Ovary (tissue), 9 donors: Measurements from ENCODE around the gene PSD. TPM values are rescaled to one million over a fixed set of nuclear protein-coding genes. Genes with fewer than 3 reads are reported as not detected.
A peak's percentile ranks its signal among the peaks of the same experiment; 100 is the strongest.

Source experiments
- DNase-seq, 5 donors: peaks; one replicate each; pipeline ENCODE4 v3.0.0-alpha.2; 2019 to 2020
- H3K27ac ChIP-seq, 2 donors: fragments of 200-600 bp; one replicate each; pipeline versions ENCODE4 v1.5.1 to v1.8.0; 2019 to 2022
- H3K27me3 ChIP-seq: fragments of 200-600 bp; one replicate; pipeline ENCODE4 v1.8.0; 2022
- H3K36me3 ChIP-seq: fragments of 200-600 bp; sonication (generic); one replicate; pipeline ENCODE4 v1.5.1; 2019
- H3K4me1 ChIP-seq: one replicate; pipeline ENCODE4 v1.8.1; 2013; ENCODE audit warnings: mild to moderate bottlenecking, moderate library complexity; ENCODE audit not compliant: insufficient read depth
- H3K4me3 ChIP-seq: fragments of 200-600 bp; sonication (generic); one replicate; pipeline ENCODE4 v1.5.1; 2017
- H3K9me3 ChIP-seq, 2 donors: fragments of 200-600 bp in 1 of 2; sonication (generic) in 1 of 2; one replicate each; pipeline versions ENCODE4 v1.5.1 to v1.8.1; 2013 to 2019; ENCODE audit warnings: mild to moderate bottlenecking in 1 of 2, moderate library complexity in 1 of 2
- EP300 ChIP-seq: sonication (generic); formaldehyde crosslinking; IDR thresholded peaks from one replicate; pipeline ENCODE4 v1.6.1; 2017; ENCODE audit warnings: antibody characterized with exemption
- POLR2A ChIP-seq: fragments of 450-650 bp; IDR thresholded peaks from one replicate; pipeline ENCODE4 v1.6.1; 2017; ENCODE audit warnings: antibody characterized with exemption, mild to moderate bottlenecking, moderate library complexity
- WGBS, 3 donors: extraction: QIAGEN DNeasy Blood & Tissue Kit in 1 of 3; methylation state at CpG; one replicate each; pipeline versions ENCODE4 v1.1.5 to v1.1.7; 2013 to 2017; 5-methylcytosine and 5-hydroxymethylcytosine counted together
- intact Hi-C, 4 donors: fragments of 100-400 bp; cut with DNase I; formaldehyde crosslinking; loops; one replicate each; pipeline versions ENCODE4 v1.11.0 to v1.15.1; 2022 to 2023
- polyA plus RNA-seq, 2 donors: library from polyadenylated mRNA; stranded (reverse); fragments of 200-250 nt in 1 of 2; fragments of 350-450 nt in 1 of 2; fragmentation: Illumina TruSeq in 1 of 2; extraction: RNeasy Lipid Tissue Mini Kit (QIAGEN cat#74804) in 1 of 2; gene quantifications; one replicate each; pipeline ENCODE4 v1.2.3, GENCODE V29; 2013 to 2014
- total RNA-seq, 7 donors: library from RNA; depleted of rRNA in 2 of 7; stranded (reverse); fragments of >200 nt in 2 of 7; fragmentation: NEBNext Ultra II Directional in 3 of 7; extraction: Animal tissue kit (Norgen Biotek cat#: 25700) in 3 of 7; gene quantifications; one replicate each; pipeline versions ENCODE4 v1.1.0 to v1.2.4, GENCODE V29; 2016 to 2023
- TF ChIP-seq, protein P1 (sequence below), 3 donors: fragments of 450-650 bp in 2 of 3; fragments of 200-600 bp in 1 of 3; IDR thresholded peaks; one replicate each; pipeline versions ENCODE4 v1.5.1 to v1.8.0; 2016 to 2022; ENCODE audit warnings: antibody characterized with exemption in 3 of 3, mild to moderate bottlenecking in 1 of 3
- donor health status: DM: no; HTN: no; CAD: no; lungs with moderate emphysema.
- donor health status: DM: no; HTN: no; CAD: no.
- donor health status: Bipolar disorder and iron deficiency.
- donor health status: DM: yes; HTN: yes; CAD: no.
- donor health status: DM: no; HTN: no; CAD: no.
- donor health status: DM: yes; HTN: yes; CAD: no.

Gene PSD
- total and polyA plus RNA-seq, 9 donors, result 4.4 to 34.7 (median 23.2) TPM

DNA sequence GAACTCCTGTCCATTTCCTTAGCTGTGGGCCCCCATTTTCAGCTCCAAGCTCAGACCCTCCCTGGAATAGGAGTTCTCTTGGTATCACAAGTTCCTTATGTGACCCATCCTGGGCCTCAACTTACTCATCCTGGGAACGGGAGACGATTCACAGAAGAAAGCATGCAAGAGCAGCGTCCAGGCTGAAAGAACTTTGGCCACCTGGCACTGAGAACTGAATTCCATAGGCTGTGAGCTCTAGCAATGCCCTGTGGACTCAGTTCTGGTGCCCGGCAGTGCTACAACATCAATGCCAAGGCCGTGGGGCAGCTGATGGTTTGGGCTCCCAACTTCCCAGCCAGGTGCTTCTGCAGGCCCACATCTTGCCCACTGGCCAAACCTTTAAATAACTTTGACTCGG, 17.7 kb upstream of the PSD start:
- DNase-seq, result no peak
- no peak overlapping the region for H3K27ac ChIP-seq
- H3K36me3 ChIP-seq, result no peaks in the 10 kb centered on the region
- WGBS, 3 donors, result 32 to 36% (median 36%) methylated on average over 6 of the region's 6 CpGs
- H3K9me3 ChIP-seq, result no peaks in the 10 kb centered on the region
- H3K27me3 ChIP-seq, result no peaks in the 10 kb centered on the region
- intact Hi-C loops, result no loop called here
- TF ChIP-seq POLR2A (no peak), EP300 (no peak)
- TF ChIP-seq, protein P1, sequence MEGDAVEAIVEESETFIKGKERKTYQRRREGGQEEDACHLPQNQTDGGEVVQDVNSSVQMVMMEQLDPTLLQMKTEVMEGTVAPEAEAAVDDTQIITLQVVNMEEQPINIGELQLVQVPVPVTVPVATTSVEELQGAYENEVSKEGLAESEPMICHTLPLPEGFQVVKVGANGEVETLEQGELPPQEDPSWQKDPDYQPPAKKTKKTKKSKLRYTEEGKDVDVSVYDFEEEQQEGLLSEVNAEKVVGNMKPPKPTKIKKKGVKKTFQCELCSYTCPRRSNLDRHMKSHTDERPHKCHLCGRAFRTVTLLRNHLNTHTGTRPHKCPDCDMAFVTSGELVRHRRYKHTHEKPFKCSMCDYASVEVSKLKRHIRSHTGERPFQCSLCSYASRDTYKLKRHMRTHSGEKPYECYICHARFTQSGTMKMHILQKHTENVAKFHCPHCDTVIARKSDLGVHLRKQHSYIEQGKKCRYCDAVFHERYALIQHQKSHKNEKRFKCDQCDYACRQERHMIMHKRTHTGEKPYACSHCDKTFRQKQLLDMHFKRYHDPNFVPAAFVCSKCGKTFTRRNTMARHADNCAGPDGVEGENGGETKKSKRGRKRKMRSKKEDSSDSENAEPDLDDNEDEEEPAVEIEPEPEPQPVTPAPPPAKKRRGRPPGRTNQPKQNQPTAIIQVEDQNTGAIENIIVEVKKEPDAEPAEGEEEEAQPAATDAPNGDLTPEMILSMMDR (IDR thresholded peaks at IDR 0.05), result no peak
- peaks cover 10% of the 10 kb centered on the region for H3K4me1 ChIP-seq
- peak overlapping the region; percentile 29 for H3K4me3 ChIP-seq

DNA sequence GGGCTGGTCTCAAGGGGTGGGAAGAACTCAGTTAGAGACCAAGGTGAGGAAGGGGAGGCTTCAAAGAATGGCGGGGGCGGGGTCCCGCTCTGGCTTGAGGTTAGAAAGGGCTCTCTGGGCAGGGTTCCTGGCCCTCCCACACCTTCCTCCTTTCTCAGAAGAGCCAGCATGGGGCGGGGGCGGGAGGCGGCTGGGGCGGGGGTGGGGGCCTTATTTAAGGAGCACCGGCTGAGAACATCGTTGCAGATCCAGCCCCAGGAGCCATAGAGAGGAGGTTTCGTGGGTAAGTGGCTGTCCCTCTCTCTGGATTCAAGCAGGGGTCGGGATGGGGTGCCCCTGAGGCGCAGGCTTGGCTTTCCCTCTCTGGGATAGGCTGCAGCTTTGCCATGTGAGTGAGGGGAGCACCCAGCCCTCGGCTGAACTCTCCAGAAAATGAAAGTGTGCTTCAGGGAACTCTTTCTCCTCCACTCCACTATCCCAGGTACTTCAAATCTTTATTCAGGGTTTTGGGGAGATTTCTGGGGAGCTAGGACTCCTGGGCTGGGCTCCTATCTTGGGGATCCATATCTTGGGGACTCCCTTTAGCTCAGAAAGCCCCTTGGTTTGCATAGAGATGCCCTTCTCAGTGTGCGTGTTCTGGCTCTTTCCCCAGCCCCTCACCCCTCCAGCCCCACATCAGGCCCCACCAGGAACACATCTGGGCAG, 17.1 kb upstream of the PSD start:
- no peaks in the 10 kb centered on the region for H3K27me3 ChIP-seq
- TF ChIP-seq, protein P1 (IDR thresholded peaks at IDR 0.05), result no peak
- no peak for TF ChIP-seq EP300
- no peak for TF ChIP-seq POLR2A
- H3K36me3 ChIP-seq, result no peaks in the 10 kb centered on the region
- H3K27ac ChIP-seq, result peak overlapping the region in 1 of 2 donors; percentile 64
- intact Hi-C loops, result no loop called here
- DNase-seq, result peak in 4 of 5 donors; percentile 42 to 65 (median 56)
- no peaks in the 10 kb centered on the region for H3K9me3 ChIP-seq
- WGBS, 3 donors, result 2 to 5% (median 2%) methylated on average over 11 to 14 of the region's 14 CpGs
- peaks cover 10% of the 10 kb centered on the region for H3K4me1 ChIP-seq
- H3K4me3 ChIP-seq, result peak overlapping the region; percentile 29

DNA sequence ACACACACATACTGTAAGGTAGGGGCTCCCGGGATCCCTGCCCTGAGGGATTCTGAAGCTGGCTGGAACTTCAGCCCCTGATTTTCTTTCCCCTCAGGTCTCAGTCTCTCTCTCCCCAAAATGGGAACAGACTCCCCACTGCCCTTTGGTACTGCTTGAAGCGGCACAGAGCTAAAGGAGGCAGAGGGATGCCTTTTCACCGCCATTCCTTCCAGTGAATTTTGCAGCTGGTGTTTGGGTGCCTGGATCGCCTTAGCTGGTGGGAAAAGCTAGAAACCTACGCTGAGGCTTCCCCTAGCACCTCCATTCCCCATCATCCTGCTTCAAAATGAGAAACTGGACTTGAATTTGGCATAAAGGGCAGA, 16.5 kb upstream of the PSD start:
- H3K4me1 ChIP-seq, result peaks cover 10% of the 10 kb centered on the region
- H3K27ac ChIP-seq, result peak overlapping the region in 1 of 2 donors; percentile 64
- H3K9me3 ChIP-seq, result no peaks in the 10 kb centered on the region
- intact Hi-C loops, result no loop called here
- TF ChIP-seq POLR2A (no peak), EP300 (no peak)
- TF ChIP-seq, protein P1 (IDR thresholded peaks at IDR 0.05), result no peak
- H3K27me3 ChIP-seq, result no peaks in the 10 kb centered on the region
- peak overlapping the region; percentile 29 for H3K4me3 ChIP-seq
- 14 to 21% (median 17%) methylated on average over 5 of the region's 5 CpGs for WGBS, 3 donors
- DNase-seq, result no peak
- no peaks in the 10 kb centered on the region for H3K36me3 ChIP-seq

DNA sequence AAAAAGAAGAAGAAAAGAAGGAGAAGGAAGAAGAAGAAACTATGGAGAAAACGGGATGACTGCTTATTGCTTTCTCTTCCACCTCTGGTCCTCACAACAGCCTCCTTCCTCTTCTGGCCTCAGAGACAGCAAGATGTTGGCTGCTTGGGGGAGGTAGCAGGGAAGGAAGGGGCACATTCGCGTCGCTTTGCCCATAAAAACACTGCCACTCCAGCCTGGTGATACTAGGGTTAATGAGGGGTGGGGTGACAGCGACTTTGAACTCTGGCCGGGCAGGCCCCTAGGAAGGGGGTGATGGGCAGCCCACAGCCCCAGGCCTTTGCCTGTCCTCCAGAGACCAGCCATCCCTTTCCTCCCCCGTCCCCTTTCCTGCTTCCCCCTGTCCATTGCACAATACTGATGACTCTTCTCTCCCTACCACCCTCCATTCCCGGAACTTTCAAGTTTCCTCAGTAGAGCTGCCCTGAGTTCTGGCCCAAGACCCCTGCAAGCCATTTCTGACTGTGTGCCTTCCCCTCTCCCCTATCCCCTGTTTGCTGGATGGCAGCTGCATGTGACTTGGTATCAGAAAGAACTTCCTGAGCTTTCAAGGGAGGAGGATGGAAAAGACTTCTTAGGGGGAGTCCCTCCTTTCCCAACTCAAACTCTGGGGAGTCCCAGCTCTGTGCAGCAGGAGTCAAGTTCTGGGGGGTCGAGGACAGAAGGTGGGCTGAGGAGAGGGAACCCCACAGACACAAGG, 16.0 kb upstream of the PSD start:
- H3K4me3 ChIP-seq, result no peak overlapping the region
- peak overlapping the region in 1 of 2 donors; percentile 64 for H3K27ac ChIP-seq
- 29 to 35% (median 34%) methylated on average over 9 of the region's 9 CpGs for WGBS, 3 donors

More for the DNA sequence above, 16.0 kb upstream of the PSD start:
- intact Hi-C loops, result no loop called here
- peak in 1 of 5 donors; percentile 56 for DNase-seq
- no peaks in the 10 kb centered on the region for H3K36me3 ChIP-seq
- TF ChIP-seq EP300 (no peak), POLR2A (no peak)
- TF ChIP-seq, protein P1 (IDR thresholded peaks at IDR 0.05), result no peak
- no peaks in the 10 kb centered on the region for H3K9me3 ChIP-seq
- H3K4me1 ChIP-seq, result peaks cover 10% of the 10 kb centered on the region
- no peaks in the 10 kb centered on the region for H3K27me3 ChIP-seq
